Measurements from ENCODE around the gene PTPRT.

Gene PTPRT

DNA sequence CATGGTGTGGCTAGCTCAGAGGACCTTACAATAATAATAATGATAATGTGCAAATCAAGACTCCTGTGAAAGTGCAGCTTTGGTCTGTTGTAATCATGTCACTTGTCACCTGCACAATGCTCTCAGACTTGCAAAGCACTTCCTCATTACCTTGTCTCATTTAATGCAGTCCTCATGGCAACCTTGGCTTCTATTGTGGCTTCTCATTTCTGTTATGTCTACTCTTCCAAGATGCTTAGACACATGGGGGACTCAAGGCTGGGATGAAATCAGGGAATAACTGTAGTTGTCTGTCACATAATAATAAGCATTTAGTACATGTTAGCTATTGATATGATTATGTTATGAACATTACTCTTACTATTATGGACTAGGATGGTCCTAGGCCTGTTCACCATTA, 484.2 kb downstream of the PTPRT start:
- ChIA-PET POLR2A (no interaction called here), CTCF (no interaction called here)
- TF ChIP-seq, protein P1, sequence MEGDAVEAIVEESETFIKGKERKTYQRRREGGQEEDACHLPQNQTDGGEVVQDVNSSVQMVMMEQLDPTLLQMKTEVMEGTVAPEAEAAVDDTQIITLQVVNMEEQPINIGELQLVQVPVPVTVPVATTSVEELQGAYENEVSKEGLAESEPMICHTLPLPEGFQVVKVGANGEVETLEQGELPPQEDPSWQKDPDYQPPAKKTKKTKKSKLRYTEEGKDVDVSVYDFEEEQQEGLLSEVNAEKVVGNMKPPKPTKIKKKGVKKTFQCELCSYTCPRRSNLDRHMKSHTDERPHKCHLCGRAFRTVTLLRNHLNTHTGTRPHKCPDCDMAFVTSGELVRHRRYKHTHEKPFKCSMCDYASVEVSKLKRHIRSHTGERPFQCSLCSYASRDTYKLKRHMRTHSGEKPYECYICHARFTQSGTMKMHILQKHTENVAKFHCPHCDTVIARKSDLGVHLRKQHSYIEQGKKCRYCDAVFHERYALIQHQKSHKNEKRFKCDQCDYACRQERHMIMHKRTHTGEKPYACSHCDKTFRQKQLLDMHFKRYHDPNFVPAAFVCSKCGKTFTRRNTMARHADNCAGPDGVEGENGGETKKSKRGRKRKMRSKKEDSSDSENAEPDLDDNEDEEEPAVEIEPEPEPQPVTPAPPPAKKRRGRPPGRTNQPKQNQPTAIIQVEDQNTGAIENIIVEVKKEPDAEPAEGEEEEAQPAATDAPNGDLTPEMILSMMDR (IDR thresholded peaks at IDR 0.05; ENCODE audit: control extremely low read depth, extremely low read depth, low read depth, missing control alignments): no peak
- no peak for DNase-seq (ENCODE audit: extremely low spot score)

DNA sequence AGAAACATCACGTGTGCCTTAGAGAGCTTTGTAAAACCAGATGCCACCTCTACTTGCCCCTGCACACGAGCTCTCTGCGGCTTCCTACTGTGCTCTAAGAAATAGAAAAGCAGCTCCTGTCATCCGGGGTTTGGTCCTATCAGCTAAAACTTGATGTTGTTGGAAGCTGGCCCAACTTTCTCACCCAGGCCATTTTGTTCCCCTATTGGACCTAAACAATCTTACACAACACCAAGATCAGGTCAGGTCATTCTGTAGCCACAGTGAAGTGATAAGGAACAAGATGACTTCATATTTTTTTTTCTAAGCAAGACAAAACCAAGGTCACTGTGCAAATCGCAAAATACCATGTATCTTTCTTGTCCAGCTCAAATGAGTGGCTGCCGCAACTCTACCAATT, 486.0 kb downstream of the PTPRT start:
- TF ChIP-seq, protein P1 (IDR thresholded peaks at IDR 0.05; ENCODE audit: control extremely low read depth, extremely low read depth, low read depth, missing control alignments): no peak
- no peak for DNase-seq (ENCODE audit: extremely low spot score)
- POLR2A ChIA-PET: no interaction called here
- CTCF ChIA-PET: interaction anchor here (0.7 to 1.2 kb wide), 2 partner anchors 20 to 138 kb away, joined by 3 read pairs; no protein-coding TSS in a partner anchor

DNA sequence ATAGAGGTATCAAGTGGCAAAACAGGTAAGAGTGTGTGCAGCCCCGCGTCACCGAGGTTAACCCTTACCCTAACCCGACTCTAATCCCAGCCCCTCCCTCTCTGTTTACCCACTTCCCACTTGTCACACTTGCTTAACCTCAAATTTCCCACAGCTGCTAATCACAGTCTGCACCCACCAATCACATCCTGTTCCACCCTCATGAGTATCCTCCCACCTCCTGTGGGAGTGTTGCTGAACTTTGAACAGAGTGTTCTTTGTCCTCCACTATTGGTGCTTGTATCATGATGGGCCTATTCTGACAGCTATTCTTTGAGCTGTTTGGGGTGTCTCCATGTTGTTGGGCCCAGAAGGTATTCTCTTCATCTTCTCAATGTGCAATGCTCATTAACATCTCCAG, 487.8 kb downstream of the PTPRT start:
- ChIA-PET CTCF (no interaction called here), POLR2A (no interaction called here)
- DNase-seq (ENCODE audit: extremely low spot score): no peak

DNA sequence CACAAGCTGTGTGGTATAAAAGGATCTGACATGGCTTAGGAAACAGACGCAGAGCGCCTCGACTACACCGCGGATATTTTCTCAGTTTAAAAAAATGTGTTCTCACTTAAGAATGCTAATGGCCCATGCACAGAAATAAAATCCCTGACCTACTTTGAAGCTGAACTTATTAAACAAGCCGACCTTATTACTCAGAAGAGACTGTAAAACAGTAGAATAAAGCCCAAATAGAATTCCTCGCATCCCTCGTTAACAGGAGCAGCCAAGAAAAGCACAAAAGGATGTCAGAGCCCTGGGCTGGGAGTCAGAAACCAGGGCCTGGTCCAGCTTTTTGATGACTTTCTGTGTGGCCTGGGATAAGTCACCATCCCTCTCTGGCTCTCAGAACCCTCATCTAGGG, 489.3 kb downstream of the PTPRT start:
- POLR2A ChIA-PET: no interaction called here
- TF ChIP-seq, protein P1 (IDR thresholded peaks at IDR 0.05; ENCODE audit: control extremely low read depth, extremely low read depth, low read depth, missing control alignments): no peak
- CTCF ChIA-PET: no interaction called here

More for the DNA sequence above, 487.8 kb downstream of the PTPRT start:
- TF ChIP-seq, protein P1 (IDR thresholded peaks at IDR 0.05; ENCODE audit: control extremely low read depth, extremely low read depth, low read depth, missing control alignments): no peak

DNA sequence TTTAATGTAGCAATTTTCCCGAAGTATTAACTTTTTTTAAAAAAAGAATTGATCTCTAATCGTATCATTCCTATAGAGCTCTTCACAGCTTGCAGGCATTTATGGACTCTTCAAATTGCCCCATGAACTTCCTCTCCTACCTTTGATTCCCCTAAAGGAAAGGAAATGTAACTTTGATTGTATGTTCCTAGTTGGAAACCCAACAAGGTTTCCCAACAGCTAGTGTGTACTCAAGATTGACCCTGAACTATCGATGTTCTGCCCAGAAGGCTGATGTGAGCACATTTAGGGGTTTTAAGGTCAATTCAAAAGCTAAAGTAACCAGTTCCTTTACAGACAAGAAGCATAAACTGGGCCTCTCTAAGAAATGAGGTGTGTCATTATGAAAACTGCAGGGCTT, 491.7 kb downstream of the PTPRT start:
- TF ChIP-seq, protein P1 (IDR thresholded peaks at IDR 0.05; ENCODE audit: control extremely low read depth, extremely low read depth, low read depth, missing control alignments): no peak
- CTCF ChIA-PET: interaction anchor here (1.7 kb wide), 1 partner anchor 11 kb away, joined by 4 read pairs; no protein-coding TSS in a partner anchor
- no peak for DNase-seq (ENCODE audit: extremely low spot score)
- POLR2A ChIA-PET: no interaction called here

More for the DNA sequence above, 489.3 kb downstream of the PTPRT start:
- no peak for DNase-seq (ENCODE audit: extremely low spot score)

DNA sequence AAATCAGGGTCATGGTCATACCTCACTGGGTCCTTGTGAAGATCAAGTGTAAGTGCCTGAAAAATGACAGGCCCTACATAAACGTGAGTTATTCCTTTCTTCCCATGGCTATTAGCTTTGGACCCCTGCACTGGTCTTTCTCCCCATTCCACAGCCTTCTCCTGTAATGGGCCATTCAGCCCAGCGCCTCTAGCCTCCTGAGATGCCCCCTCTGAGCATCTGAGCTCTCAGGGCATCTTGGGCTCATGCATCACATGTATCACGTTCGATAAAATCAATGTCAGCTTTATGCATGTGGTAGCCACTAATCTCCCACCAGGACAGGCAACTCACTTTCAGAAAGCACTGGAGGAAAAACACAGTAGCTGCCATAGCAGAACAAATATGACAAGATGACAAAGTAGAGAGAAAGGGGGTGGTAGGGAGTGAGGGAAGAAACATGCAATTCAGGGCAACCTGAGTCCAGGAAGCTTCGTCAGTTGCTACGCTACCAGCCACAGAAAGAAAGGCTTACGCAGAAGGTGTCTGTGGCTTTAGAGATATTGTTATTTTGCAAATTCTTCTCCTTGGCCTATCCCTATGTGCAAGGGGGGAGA, 498.8 kb downstream of the PTPRT start:
- TF ChIP-seq, protein P1 (IDR thresholded peaks at IDR 0.05; ENCODE audit: control extremely low read depth, extremely low read depth, low read depth, missing control alignments): no peak
- ChIA-PET CTCF (no interaction called here), POLR2A (no interaction called here)
- no peak for DNase-seq (ENCODE audit: extremely low spot score)

Data from GM10248 (cell line).